HG02798 (cell line): Measurements from ENCODE around the gene NFKBIE.

Source experiments
- ATAC-seq: cut with Tn5 transposase; IDR thresholded peaks from one replicate; pipeline ENCODE4 v1.9.1; 2021; ENCODE audit warnings: mild to moderate bottlenecking; ENCODE audit not compliant: unreplicated experiment, poor library complexity

Gene NFKBIE

DNA sequence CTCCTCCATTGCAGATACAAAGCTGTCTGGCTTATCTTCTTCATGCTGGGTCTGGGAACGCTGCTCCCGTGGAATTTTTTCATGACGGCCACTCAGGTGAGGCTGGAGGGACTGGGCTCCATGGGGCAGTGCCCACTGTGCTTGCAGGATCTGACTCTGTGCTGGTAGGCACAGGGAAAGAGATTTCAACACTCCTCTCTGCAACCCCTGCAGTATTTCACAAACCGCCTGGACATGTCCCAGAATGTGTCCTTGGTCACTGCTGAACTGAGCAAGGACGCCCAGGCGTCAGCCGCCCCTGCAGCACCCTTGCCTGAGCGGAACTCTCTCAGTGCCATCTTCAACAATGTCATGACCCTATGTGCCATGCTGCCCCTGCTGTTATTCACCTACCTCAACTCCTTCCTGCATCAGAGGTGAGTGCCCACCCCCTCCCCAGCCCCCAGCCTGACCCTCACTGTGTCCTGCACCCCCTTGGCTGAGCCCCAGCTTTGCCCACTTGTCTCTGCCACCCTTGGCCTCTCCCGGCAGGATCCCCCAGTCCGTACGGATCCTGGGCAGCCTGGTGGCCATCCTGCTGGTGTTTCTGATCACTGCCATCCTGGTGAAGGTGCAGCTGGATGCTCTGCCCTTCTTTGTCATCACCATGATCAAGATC is 35.8 kb downstream of the NFKBIE start:
- no peak for ATAC-seq

DNA sequence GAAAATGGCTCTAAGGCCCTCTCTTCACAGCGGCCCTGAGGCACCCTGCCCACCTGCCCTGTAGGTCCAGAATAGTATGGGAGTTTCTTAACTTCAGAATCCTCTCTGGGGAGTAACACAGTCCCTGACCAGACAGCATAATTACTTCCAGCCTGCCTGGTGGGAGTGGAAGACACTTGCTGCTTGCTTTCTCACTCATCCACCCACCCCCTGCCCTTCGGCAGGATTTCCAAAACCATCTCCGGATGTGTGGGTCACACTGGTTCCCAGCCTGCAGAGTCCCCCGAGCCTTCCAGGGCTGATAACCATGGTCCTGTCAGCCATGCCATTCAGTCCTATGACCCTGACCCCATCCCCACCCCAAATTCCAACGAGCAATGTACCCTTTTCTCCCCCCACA is 36.5 kb downstream of the NFKBIE start:
- no peak for ATAC-seq

DNA sequence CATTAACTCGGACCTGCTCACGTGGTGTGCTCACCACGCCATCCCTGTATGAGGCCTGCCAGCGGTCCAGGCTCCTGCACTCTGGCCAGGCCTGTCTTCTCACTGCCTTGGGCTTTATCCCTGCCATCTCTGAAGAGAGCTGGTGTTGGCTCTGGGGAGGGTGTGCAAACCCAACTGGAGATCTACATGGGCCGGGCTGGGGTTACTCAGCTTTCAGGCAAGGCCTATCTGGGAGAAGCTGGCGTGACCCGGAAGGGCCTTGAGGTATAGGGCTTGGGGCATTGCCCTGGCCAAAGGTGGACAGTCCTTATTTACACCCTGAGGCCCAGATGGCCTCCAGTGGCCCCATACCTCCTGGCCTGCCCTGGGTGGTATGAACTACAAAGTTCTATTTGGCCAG is 36.9 kb downstream of the NFKBIE start:
- no peak for ATAC-seq

DNA sequence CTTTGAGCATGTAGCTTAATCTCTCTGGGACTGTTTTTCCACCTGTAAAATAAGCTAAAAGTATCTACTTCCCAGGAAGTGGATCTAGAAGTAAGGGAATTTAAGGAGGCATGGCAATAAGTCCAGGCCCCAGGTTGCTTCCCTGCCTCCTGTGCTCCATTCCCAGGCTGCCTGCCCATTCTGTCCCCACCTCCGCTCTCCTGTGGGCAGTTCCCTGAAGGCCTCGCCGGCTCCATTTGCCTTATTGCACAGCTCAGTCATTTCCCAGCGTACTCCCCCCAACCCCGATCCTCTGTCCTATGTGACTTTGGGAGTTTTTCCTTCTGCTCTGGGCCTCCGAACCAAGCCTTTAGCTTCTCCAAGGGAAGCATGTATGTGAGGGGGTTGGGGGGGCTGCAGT is 37.3 kb downstream of the NFKBIE start:
- ATAC-seq, result no peak

DNA sequence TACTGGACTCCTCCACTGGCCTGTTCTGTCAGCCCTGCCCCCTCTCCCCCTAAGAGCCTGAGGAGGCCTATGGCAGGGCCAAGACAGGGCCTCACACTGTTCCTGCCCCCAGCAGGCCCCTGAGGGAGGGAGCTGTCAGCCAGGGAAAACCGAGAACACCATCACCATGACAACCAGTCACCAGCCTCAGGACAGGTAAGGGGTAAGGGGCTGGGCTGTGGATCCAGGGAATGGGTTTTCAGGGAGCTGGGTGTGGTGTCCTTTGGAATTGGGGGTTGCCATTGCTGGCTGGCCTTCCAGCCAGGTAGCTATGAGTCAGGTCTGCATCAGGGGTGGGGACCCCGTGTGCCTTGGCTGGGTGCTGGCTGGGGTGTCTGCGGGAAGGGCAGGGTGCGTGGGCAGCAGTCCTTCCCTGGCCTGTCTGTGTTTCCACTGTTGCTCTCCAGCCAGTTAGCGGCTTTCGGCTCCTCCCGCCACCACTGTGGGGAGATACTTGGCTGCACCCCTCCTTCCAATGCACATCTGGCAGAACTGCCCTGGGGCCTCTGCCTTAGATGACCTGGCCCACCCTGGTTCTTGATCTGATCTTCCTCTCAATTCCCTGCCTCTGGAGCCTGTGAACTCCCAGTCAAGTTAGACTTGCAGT is 38.1 kb downstream of the NFKBIE start:
- no peak for ATAC-seq

DNA sequence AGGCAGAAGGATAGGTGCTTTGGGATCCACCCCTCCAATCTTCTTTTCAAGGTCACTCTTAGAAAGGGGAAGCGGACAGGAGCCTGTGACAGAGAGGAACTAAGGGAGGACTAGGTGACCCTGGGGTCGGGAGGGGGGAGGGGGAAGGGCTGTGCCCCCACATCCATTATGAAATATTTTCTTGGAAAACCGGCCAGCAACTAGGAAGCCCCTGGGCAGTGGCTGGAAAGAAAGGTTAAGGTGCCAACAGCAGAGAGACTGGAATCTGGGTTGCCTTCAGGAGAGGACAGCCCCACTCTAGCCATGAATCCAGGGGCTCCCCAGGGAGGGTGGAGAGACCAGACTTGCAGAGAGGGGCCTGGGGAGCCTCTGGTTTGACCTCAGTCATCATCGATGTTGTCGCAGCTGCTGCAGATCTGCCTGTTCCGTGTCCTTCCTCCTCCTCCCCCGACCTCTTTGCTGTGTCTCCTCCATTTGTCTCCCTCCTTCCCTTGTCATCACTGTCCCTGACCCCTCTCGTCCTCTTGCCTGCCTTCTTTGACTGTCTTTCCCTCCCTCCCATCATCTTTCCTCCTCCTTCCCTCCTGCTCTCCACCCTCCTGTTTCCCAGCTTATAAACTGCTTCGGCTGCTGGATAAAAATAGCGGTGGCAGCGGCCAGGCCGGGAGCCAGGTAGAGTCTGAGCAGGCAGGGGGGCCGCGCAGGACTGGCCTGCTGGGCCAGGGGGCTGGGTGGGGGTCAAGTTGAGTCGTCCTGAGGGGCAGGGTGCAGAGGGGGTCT is 38.8 kb downstream of the NFKBIE start:
- ATAC-seq, result no peak

DNA sequence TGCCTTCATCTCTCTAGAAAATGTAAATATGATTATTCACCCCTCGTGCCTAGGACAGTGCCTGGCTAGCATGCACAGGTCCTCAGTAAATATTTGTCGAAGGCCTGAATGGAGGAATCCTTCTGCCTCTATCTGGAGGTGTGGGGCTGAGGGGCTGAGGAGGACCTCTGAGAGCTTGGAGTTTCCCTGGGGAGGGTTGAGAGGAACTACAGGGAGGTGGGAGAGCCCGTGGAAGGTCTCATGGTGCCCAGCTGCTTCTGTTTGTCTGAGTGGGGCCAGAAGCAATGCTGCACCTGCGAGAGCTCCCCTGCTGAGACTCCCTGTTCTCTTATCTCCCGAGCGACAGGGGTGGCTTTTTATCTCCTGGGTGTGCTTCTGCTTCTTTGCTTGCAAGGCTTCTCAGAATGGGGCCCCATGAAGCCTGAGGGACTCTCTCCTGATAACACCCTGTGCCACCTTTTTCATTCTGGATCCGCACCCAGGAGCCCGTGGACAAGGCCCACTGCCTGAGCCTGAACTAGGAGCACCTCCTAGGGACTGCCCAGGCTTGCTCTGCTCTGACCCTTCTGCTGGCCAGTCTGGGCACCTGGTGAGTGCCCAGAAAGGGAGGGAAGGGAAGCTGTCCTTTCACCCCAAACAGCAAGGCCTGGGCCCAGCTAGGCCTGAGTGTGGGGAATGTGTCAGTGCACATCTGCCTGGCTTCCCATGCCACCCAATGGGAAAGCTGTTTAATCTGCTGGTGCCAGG is 39.6 kb downstream of the NFKBIE start:
- ATAC-seq, result no peak

DNA sequence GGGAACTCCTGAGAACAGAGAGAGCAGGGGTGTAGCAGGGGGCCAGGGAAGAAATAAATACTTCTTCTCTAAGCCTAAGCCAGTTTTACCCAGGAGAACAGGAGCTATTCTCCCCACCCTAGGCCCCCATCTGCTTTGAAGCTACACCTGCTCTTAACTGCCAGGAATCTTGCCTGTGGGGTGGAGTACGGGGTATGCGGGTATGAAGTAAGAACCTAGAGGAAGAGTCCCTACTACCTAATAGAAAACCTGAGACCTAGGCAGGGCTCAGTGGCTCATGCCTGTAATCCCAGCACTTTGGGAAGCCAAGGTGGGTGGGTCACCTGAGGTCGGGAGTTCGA is 40.4 kb downstream of the NFKBIE start:
- ATAC-seq, result no peak

DNA sequence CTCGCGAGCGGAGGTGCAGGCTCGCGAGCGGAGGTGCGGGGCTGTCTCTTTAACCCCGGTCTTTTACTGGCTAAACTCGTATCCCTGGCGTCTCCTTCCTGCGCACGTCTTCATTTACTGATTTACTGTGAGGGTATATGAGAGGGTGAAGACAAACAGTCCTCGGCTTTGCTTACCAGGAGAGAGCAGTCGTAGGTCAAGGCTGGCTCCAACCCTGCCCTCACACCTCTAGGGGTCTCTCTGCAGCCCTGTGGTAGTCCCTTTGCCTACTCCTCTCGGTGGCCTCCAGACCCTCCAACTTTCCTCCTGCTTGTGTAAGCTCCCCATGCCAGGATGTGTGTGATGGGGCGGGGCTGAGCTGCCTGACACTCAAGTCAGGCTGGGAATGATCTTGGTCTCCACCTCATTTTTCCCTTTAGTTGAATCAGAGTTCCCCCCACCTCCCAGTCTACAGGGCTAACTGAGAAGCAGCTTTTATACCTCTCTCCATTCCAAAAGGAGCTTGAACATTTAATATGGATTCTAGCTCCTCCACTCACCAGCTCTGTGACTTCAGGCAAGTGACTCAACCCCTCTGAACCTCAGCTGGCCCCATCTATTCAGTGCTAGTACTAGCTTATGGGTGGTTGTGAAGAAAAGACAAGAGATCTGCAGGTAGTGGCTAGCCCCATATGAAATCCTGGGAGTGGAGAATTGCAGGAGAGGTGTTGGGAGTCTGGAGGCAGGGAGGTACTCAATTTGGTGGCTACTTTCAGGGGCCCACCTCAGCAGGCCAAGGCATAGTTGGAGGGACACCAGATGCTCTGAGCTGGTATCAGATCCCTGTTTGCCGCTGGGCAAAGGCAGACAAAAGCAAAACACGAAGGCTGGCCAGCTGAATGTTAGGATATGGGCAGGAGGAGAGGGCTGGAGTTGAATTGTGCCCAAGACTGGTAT is 41.1 kb downstream of the NFKBIE start:
- ATAC-seq, result no peak

DNA sequence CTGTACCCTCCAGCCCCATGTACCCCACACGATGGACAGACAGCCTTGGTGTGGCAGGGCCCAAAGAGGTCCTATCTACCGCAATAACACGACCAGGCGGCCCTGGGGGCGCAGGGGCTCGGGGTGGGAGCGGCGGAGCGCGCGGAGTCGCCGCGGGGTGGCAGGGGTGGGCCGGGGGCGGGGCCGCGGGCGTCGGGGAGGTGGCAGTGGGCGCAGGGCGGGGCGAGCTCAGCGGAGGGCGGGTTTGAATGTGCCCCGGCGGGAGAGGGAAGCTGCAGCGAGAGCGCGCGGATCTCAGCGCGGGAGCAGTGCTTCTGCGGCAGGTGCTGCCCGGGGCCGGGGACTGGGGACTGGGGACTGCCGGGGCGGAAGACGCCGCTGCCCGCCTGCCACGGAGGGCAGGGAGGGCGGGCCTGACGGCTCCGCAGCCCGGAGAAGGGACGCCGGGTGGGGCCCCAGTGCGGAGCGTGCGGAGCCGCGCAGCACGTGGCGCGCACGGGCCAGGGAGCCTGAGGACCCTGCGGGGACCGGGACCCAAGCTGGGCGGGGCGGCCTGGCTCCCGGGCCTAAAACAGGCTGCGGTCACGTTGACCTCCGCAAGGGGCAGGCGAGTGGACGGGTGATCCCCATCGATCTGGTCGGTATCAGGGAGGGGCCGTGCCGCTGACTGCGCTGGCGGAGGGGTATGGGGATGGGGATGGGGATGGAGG is 41.9 kb downstream of the NFKBIE start, which contains the start of gene SLC29A1:
Gene SLC29A1 (plus strand): TSS at position 277 of the 710 bp plus-strand sequence. CDS start 3,719 bp downstream, outside the sequence.
- ATAC-seq, result peak; percentile 46

DNA sequence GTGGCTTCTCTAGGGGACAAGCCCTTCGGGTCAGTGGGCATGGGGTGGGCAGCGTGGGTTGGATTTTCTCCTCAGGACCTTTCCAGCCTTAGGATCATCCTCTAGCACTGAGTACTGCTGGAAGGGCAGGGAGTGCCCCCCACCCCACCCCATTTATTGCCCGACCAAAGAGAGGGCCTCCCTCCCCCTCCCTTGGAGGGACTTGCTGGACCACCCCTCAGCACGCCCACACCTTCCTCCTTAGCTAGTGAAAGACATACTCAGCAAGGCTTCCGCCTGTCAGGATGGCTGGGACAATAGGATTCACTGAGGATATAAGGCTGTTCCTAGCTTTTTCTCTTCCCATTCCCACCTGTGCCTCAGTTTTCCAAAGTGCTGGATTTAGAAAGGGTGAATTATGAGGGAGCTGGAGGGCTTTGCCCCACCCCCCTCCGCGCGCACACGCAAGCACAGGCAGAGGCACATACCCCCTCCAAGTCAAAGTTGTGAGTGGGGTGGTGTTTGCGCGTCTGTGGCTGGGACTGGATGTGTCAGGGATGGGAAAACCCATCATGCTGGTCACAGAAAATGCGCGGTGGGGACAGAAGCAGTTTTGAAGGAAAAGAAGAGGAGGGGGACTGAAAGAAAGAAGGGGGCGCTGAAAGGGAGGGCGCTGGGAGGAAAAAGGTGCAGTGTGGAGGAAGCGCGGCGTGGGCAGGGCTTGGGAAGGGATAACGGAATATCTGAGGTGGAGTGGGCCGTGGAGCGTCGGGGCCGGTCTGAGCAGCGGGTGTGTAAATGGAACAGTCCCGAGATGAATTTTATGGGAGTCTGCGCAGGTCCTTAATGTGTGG is 42.6 kb downstream of the NFKBIE start:
- no peak for ATAC-seq

DNA sequence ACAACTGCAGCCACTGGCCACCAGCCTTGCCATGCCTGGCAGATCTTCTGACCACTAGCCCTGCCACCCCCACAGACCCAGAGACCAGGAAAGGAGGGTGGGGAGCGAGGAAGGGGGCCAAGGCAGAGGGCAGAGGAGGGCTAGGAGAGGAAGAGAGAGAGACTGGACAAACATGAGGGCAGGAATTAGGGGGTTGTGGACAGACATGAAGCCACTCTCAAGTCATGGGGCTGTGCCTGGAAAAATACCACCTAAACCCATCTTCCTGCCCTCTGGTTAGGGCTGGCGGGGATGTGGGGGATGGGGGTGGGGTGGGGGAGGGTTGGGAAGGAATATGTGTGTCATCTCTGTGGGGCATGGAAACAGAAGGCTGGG is 43.4 kb downstream of the NFKBIE start:
- ATAC-seq, result no peak

DNA sequence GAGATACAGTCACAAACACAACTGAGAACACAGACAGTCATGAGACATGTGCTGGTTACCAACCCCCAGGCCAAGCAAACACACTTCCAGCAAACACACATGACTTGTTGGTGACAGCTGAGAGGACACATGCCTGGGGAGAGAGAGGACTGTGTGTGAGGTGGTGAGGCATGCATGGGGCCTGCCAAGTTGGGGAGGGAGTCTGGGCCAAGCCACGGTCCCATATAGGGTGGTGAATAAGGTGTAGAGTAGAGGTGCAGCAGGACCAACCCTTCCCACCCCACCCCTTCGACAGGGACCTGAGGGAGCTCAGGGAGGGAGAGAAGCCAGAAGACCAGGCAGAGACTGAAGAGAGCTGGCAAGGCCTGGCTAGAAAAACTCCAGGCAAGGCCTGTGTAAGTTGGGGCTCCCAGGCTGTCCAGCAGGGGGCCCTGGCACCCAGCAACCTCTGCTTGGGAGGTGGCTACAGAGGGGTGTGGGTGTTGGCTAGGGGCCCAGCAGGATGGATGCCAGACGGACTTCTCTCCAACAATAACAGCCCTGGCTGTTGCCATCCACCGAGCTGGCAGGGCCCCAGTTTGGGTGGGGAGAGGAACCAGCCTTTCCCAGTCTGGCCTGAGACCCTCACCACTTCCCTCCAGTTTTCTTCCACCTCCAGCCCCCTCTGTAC is 43.9 kb downstream of the NFKBIE start:
- ATAC-seq, result peak; percentile 52

DNA sequence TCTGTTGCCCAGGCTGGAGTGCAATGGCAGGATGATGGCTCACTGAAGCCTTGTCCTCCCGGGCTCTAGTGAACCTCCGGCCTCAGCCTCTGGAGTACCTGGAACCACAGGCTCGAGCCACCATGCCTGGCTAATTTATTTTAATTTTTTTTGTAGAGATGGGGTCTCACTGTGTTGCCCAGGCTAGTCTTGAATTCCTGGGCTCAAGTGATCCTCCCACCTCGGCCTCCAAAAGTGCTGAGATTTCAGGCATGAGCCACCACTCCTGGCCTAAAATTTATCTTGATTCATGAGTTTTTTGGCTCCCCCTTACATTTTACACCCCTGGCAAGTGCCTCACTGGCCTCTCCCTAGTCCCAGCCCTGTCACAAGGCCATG is 44.4 kb downstream of the NFKBIE start:
- no peak for ATAC-seq

DNA sequence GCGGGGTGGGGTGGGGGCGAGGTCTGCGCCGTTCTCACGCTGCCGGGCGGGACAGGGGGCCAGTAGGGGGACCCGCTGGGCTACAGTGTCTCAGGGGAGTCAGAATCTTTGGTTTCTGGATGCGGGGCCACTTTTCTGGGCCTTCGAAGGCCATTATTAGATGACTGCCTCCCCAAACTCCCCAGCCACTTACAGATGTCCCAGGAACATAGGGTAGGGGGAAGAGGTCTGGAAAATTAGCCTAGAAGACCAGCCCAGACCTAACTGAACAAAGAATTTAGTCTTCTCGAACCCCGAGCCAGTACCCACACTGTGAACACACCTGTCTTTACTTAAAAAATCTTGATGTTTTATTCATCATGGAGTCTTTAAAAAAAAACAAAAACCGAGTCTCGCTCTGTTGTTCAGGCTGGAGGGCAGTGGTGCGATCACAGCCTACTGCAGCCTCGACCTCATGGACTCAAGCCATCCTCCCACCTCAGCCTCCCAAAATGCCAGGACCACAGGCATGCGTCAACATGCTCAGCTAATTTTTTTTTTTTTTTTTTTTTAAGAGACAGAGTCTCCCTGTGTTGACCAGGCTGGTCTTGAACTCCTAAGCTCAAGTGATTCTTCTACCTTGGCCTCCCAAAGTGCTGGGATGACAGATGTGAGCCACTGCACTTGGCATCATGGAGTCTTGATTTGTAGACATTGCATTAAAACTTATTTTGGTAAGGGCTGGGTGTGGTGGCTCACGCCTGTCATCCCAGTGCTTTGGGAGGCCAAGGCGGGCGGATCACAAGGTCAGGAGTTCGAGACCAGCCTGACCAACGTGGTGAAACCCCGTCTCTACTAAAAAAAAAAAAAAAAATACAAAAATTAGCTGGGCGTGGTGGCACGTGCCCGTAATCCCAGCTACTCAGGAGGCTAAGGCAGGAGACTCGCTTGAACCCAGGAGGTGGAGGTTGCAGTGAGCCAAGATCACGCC is 45.3 kb downstream of the NFKBIE start:
- no peak for ATAC-seq

DNA sequence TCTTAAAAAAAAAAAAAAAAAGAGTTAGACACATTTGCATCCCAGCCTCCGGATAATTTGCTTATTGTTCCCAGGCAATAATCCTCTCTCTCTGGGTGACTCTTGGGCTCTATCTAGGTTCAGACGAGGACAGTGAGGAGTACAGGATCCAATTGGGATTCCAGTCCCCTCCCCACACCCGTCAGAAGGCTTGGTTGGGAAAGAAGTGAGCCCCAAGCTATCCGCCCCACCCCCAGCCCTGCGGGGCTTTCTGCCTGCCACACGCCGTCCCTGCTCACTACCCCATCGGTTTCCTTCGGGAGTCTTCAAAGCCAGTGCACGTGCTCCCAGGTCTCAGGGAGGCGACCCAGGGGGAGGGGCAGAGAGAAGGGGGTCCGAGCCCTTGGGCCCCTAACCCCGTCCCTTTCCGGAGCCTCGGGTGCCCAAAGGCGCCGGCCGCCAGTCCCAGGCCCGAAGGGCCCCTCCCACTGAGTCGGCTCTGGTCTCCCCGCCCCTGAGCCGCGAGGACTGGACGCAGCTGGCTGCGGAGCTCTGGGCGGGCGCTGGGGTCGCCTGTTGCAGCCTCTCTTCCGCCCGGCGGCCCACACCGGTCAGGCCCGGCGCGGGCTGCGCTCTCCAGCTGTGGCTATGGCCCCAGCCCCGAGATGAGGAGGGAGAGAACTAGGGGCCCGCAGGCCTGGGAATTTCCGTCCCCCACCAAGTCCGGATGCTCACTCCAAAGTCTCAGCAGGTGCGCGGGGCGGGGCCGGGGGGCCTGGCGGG is 46.1 kb downstream of the NFKBIE start:
- peak; percentile 69 for ATAC-seq
